B cell (primary cell): Measurements from ENCODE around the gene SOX13. TPM values are rescaled to one million over a fixed set of nuclear protein-coding genes. Genes with fewer than 3 reads are reported as not detected.
"Not testable (repeated sequence)": the region's sequence is repeated elsewhere in the genome, so short reads cannot be mapped to it uniquely, and the experiment has no call there.

ENCODE experiments used
- ATAC-seq: fragments of 200-7000 bp; cut with Tn5 transposase; one replicate; pipeline ENCODE4 v1.10.0; 2021; ENCODE audit warnings: low read depth, mild to moderate bottlenecking, moderate number of reproducible peaks, moderate library complexity
- CTCF ChIA-PET: fragments of 350-600 bp; sonication (Branson Sonifier 250); formaldehyde crosslinking; loops from one replicate; lab custom pipeline; 2021; ENCODE audit warnings: antibody characterized with exemption, inconsistent platforms; lab: Charles Lee
- POLR2A ChIA-PET: fragments of 350-600 bp; sonication (Branson Sonifier 250); formaldehyde crosslinking; loops from one replicate; lab custom pipeline; 2021; ENCODE audit warnings: antibody characterized with exemption; lab: Charles Lee
- DNase-seq: peaks from one replicate; pipeline ENCODE4 v3.0.0; 2013
- H2AFZ ChIP-seq: 2 replicates; pipeline ENCODE4 v1.6.1; 2012; ENCODE audit warnings: mild to moderate bottlenecking, low read depth, low read length; ENCODE audit not compliant: insufficient read depth, poor library complexity, severe bottlenecking
- H3K27ac ChIP-seq, 2 donors: 1 replicate in 1 of 2; 2 replicates in 1 of 2; pipeline ENCODE4 v1.5.1; 2012 to 2013; ENCODE audit warnings: low read length in 2 of 2, mild to moderate bottlenecking in 2 of 2, moderate library complexity in 1 of 2
- H3K27me3 ChIP-seq, 4 experiments: fragments of 200-600 bp in 1 of 4; sonication (generic) in 1 of 4; replicated peaks in 1 of 4; 1 replicate in 2 of 4; 2 replicates in 2 of 4; pipeline versions ENCODE4 v1.6.1 to v1.7.0; 2013 to 2016; ENCODE audit warnings: low read length in 3 of 4, mild to moderate bottlenecking in 2 of 4, mixed read lengths in 1 of 4, moderate library complexity in 1 of 4; ENCODE audit not compliant: insufficient read depth in 4 of 4, control insufficient read depth in 3 of 4; ENCODE audit errors: control extremely low read depth in 1 of 4
- H3K36me3 ChIP-seq, 2 experiments: replicated peaks in 1 of 2; 1 replicate in 1 of 2; 2 replicates in 1 of 2; pipeline versions ENCODE4 v1.6.1 to v1.7.1; 2013; ENCODE audit warnings: low read length in 1 of 2; ENCODE audit not compliant: insufficient read depth in 2 of 2, control insufficient read depth in 1 of 2; ENCODE audit errors: control extremely low read depth in 1 of 2, extremely low read depth in 1 of 2
- H3K4me1 ChIP-seq, 2 donors: fragments of 200-600 bp in 1 of 2; sonication (generic) in 1 of 2; 1 replicate in 1 of 2; 2 replicates in 1 of 2; pipeline versions ENCODE4 v1.5.1 to v1.6.1; 2013 to 2017; ENCODE audit warnings: low read length in 2 of 2; ENCODE audit not compliant: control insufficient read depth in 2 of 2, insufficient read depth in 2 of 2
- H3K4me2 ChIP-seq: replicated peaks from 2 replicates; pipeline ENCODE3; 2012; ENCODE audit warnings: mild to moderate bottlenecking, low read depth, low read length; ENCODE audit not compliant: poor library complexity, severe bottlenecking
- H3K4me3 ChIP-seq, 5 experiments: fragments of 200-600 bp in 1 of 5; sonication (generic) in 1 of 5; 1 replicate in 3 of 5; 2 replicates in 2 of 5; pipeline versions ENCODE4 v1.5.1 to v1.7.0; 2011 to 2016; ENCODE audit warnings: low read length in 4 of 5, mild to moderate bottlenecking in 4 of 5, low read depth in 2 of 5, control low read depth in 1 of 5, moderate library complexity in 1 of 5; ENCODE audit not compliant: insufficient read depth in 1 of 5; ENCODE audit errors: control extremely low read depth in 1 of 5, extremely low read depth in 1 of 5
- H3K79me2 ChIP-seq: fragments of 200-600 bp; sonication (generic); one replicate; pipeline ENCODE4 v1.6.0; 2016; ENCODE audit warnings: low read length; ENCODE audit not compliant: control insufficient read depth, insufficient read depth
- H3K9ac ChIP-seq: fragments of 200-600 bp; sonication (generic); 2 replicates; pipeline ENCODE4 v1.6.1; 2017; ENCODE audit warnings: mild to moderate bottlenecking, low read length, moderate library complexity
- H3K9me3 ChIP-seq, 3 donors: one replicate each; pipeline versions ENCODE4 v1.6.1 to v1.7.1; 2013; ENCODE audit warnings: low read length in 2 of 3; ENCODE audit not compliant: control insufficient read depth in 2 of 3, insufficient read depth in 1 of 3; ENCODE audit errors: control extremely low read depth in 1 of 3
- H4K20me1 ChIP-seq: 2 replicates; pipeline ENCODE4 v1.6.0; 2012; ENCODE audit warnings: mild to moderate bottlenecking, low read length; ENCODE audit not compliant: insufficient read depth, control insufficient read depth, poor library complexity, severe bottlenecking
- H3K27ac Mint-ChIP-seq: one replicate; pipeline ENCODE4 v1.8.0; 2021; ENCODE audit warnings: mixed read lengths
- H3K27me3 Mint-ChIP-seq: one replicate; pipeline ENCODE4 v1.8.0; 2021; ENCODE audit warnings: mixed read lengths
- H3K4me1 Mint-ChIP-seq: one replicate; pipeline ENCODE4 v1.8.0; 2021; ENCODE audit warnings: mixed read lengths
- H3K4me3 Mint-ChIP-seq: one replicate; pipeline ENCODE4 v1.8.0; 2021; ENCODE audit warnings: mixed read lengths
- H3K9me3 Mint-ChIP-seq: one replicate; pipeline ENCODE4 v1.8.0; 2022; ENCODE audit warnings: mixed read lengths; ENCODE audit not compliant: insufficient read depth
- CTCF ChIP-seq: fragments of 200-600 bp; IDR thresholded peaks from one replicate; pipeline ENCODE4 v1.8.0; 2022; ENCODE audit warnings: antibody characterized with exemption, mild to moderate bottlenecking
- EZH2 ChIP-seq: IDR thresholded peaks from 2 replicates; pipeline ENCODE4 v1.6.1; 2012; ENCODE audit warnings: borderline replicate concordance, low read depth, mild to moderate bottlenecking, moderate library complexity, low read length; ENCODE audit not compliant: insufficient read depth, poor library complexity, severe bottlenecking
- WGBS: methylation state at CpG from one replicate; pipeline ENCODE4 v1.1.5; 2013; ENCODE audit warnings: missing lambda C conversion rate; ENCODE audit not compliant: insufficient coverage; 5-methylcytosine and 5-hydroxymethylcytosine counted together
- intact Hi-C: fragments of 100-400 bp; cut with micrococcal nuclease; formaldehyde crosslinking; loops from one replicate; pipeline ENCODE4 v1.10.0; 2022
- polyA plus RNA-seq: library from polyadenylated mRNA; depleted of rRNA; stranded (reverse); fragments of >200 nt; gene quantifications from 2 replicates; pipeline ENCODE4 v1.2.3, GENCODE V29; 2012
- total RNA-seq, 2 donors: library from RNA; stranded (reverse); fragments of 120-200 nt in 1 of 2; gene quantifications; 1 replicate in 1 of 2; 2 replicates in 1 of 2; pipeline versions ENCODE4 v1.2.3 to v1.2.4, GENCODE V29; 2013 to 2022

SOX13 gene
- total and polyA plus RNA-seq, 2 donors (not counting 1 experiment from before 2014, with no cell fraction given): 0.15 to 1.3 TPM

GRCh38 chr1:204045430-204045829 lies 27.5 kb upstream of the SOX13 start:
- intact Hi-C loops: no loop called here
- Histone ChIP-seq H3K9me3 (peaks cover 0 to 4% (median 0%) of the 10 kb centered on the region in 3 donors), H3K4me2 (no peak overlapping the region), H3K27ac (no peak overlapping the region), H4K20me1 (no peaks in the 10 kb centered on the region), H3K79me2 (no peaks in the 10 kb centered on the region), H3K9ac (no peak overlapping the region), H2AFZ (no peak overlapping the region), H3K27me3 (peaks cover 0 to 6% (median 1%) of the 10 kb centered on the region in 4 experiments), H3K4me3 (no peak overlapping the region), H3K4me1 (no peaks in the 10 kb centered on the region), H3K36me3 (no peaks in the 10 kb centered on the region)
- Mint-ChIP-seq H3K9me3 (no peaks in the 10 kb centered on the region), H3K27me3 (peaks cover 21% of the 10 kb centered on the region), H3K4me1 (no peaks in the 10 kb centered on the region), H3K27ac (no peak overlapping the region), H3K4me3 (no peak overlapping the region)
- WGBS: 56% methylated on average over 8 of the region's 8 CpGs
- TF ChIP-seq EZH2 (no peak), CTCF (no peak)
- ATAC-seq: no peak
- ChIA-PET CTCF (no interaction called here), POLR2A (no interaction called here)
- no peak for DNase-seq

GRCh38 chr1:204046346-204046745 lies 26.6 kb upstream of the SOX13 start:
- H3K4me3 ChIP-seq: no peak overlapping the region
- intact Hi-C loops: no loop called here
- ATAC-seq (no peak), DNase-seq (no peak)
- H3K9me3 Mint-ChIP-seq: no peaks in the 10 kb centered on the region
- H3K9ac ChIP-seq: no peak overlapping the region
- H3K27ac ChIP-seq: no peak overlapping the region
- WGBS: 82% methylated on average over 5 of the region's 5 CpGs
- H3K27me3 Mint-ChIP-seq: peaks cover 18% of the 10 kb centered on the region
- ChIA-PET POLR2A (no interaction called here), CTCF (no interaction called here)
- H3K4me1 Mint-ChIP-seq: no peaks in the 10 kb centered on the region
- H3K36me3 ChIP-seq: no peaks in the 10 kb centered on the region
- no peak overlapping the region for H3K27ac Mint-ChIP-seq
- no peaks in the 10 kb centered on the region for H3K4me1 ChIP-seq
- H3K27me3 ChIP-seq: peaks cover 0 to 6% (median 1%) of the 10 kb centered on the region in 4 experiments
- no peak overlapping the region for H3K4me3 Mint-ChIP-seq
- H3K79me2 ChIP-seq: no peaks in the 10 kb centered on the region
- no peak overlapping the region for H3K4me2 ChIP-seq
- no peak for TF ChIP-seq EZH2
- TF ChIP-seq CTCF: no peak
- H2AFZ ChIP-seq: no peak overlapping the region
- no peaks in the 10 kb centered on the region for H4K20me1 ChIP-seq
- peaks cover 0 to 4% (median 0%) of the 10 kb centered on the region in 3 donors for H3K9me3 ChIP-seq

- H3K27ac ChIP-seq, CTCF ChIA-PET: not testable (repeated sequence)
Observed at GRCh38 chr1:204048796-204049195, 24.1 kb upstream of the SOX13 start.

More at GRCh38 chr1:204048796-204049195, 24.1 kb upstream of the SOX13 start:
- intact Hi-C loops, H3K9me3 Mint-ChIP-seq, POLR2A ChIA-PET, H3K27me3 ChIP-seq, H2AFZ ChIP-seq, H3K9me3 ChIP-seq, H3K36me3 ChIP-seq, H3K27ac Mint-ChIP-seq, DNase-seq, H3K4me1 ChIP-seq, H4K20me1 ChIP-seq, H3K4me2 ChIP-seq, H3K79me2 ChIP-seq, ATAC-seq, H3K9ac ChIP-seq, H3K27me3 Mint-ChIP-seq, H3K4me3 ChIP-seq, H3K4me1 Mint-ChIP-seq, H3K4me3 Mint-ChIP-seq: not testable (repeated sequence)
- no CpG with 5 or more reads among the region's 3 CpGs for WGBS
